Activated CD8-positive, alpha-beta memory T cell treated with anti-CD3 and anti-CD28 coated beads for 24 hours (primary cell): Measurements from ENCODE around the gene AQP7.
"Not testable (repeated sequence)": the region's sequence is repeated elsewhere in the genome, so short reads cannot be mapped to it uniquely, and the experiment has no call there.

ENCODE experiments used
- DNase-seq: peaks from one replicate; pipeline ENCODE4 v3.0.0-alpha.2; 2020

AQP7 gene

DNA sequence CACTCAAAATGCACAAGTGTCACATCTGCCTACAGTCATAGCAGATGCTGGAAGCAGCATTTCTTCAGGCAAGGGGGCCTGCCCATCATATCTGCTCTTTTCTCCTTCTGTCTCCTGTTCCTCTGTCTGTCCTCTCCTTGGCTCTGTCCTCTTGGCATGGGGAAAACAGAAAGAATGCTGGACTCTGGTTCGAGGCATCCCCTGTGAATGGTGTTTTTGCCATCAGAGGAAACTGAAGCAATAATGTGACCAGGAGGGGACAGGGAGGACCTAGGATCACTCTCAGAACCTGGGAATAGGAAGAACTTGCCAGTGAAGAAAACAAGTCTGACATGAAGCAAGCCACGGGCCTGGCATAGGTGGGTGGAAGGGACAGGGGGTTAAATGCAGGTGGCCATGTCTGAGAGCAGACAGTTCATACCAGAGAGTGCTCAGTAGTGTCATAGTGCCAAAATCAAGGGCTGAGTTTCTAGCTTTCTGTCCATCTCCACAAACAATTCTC, 35.3 kb downstream of the AQP7 start:
- no peak for DNase-seq

DNA sequence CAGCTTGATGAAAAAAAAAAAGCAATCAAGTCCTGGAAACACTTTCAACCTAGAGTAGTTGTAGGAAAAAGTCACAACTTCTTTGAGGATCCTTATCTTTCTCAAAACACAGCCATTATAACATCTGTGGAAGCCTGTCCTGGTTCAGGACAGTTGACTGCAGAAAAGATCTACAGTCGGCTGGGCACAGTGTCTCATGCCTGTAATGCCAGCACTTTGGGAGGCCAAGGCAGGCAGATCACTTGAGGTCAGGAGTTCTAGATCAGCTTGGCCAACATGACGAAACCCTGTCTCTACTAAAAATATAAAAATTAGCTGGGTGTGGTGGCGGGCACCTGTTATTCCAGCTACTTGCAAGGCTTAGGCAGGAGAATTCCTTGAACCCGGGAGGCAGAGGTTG, 37.6 kb downstream of the AQP7 start:
- DNase-seq, result not testable (repeated sequence)

DNA sequence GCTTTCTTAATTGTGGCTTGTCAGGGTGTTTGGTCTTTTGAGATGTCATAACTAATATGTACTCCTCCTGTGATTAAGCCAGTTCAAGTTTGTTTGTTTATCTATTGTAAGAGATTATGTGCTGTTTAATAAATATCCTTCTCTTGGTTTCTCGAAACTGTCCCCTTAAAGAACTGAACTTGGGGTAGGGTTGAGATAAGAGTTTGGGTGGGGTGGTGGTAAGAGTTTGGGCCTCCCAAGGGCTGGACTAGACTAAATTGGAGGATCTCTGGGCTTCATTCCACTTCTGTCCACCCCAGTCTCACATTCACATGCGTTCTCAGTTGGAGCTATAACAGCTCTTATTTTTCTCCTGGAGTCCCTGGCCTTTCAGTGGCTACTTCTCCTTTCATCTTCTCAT, 38.2 kb downstream of the AQP7 start:
- no peak for DNase-seq

DNA sequence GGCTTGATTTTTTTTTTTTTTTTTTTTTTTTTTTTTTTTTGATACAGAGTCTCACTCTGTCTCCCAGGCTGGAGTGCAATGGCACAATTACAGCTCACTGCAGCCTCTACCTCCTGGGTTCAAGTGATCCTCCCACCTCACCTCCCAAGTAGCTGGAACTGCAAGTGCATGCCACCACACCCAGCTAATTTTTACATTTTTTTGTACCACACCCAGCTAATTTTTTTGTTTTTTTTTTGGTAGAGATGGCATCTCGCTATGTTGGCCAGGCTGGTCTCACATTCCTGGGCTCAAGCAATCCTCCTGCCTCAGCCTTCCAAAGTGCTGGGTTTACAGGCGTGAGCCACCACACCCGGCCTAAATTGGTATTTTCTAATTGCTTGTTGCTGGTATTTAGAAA, 43.7 kb downstream of the AQP7 start:
- not testable (repeated sequence) for DNase-seq

DNA sequence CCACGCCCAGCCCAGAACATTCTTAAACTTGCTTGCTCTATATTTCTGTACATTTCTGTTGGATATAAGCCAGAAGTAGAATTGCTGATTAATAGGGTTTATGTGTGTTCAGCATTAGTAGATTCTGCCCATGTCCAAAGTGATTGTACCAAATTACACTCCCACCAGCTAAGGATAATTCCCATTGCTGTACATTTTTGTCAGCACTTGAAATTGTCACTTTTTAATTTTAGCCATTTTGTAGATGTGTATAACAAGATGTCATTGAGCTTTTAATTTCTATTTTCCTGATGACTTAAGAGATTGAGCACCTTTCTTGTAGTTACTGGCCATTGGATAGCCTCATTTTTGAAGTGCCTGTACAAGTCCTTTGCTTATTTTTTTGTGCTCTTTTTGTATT, 46.4 kb downstream of the AQP7 start:
- no peak for DNase-seq

DNA sequence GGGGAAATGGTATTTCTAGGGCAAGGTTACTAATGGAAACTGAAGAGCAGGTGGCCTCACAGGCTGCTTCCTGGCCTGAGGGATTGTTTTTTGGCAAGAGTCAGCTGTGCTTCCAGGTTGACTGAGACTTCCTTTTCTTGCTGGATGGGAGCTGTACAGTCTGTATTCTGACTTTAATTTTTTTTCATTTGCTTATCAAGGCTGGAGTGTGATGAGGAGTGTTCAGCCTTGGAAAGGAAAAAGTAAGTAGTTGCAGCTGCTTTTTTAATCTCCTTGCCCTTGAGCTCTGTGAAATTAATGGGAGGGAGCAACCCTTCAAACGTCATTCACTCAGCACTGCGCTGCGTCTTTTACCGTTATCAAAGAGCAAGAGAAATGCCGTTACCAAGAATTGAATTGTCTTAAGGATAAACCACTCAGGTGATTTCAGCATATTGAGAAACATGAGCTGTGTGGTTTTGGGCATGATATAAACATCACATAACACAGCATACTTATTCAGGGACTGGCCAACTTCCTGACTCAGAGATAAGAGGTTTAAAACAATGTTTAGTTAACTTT, 47.6 kb downstream of the AQP7 start:
- no peak for DNase-seq

DNA sequence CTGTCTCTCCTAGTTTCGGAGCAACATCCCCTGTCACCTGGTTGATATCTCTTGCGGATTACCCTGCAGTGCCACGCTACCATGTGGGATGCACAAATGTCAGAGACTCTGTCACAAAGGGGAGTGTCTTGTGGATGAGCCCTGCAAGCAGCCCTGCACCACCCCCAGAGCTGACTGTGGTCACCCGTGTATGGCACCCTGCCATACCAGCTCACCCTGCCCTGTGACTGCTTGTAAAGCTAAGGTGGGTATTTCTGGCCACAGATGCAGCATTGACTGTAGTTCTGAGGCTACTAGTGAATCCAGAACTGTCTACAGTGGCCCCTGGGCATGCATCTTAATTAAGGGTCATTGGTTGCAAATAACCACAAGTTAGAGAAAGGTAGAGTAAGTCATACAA, 50.8 kb downstream of the AQP7 start:
- no peak for DNase-seq

DNA sequence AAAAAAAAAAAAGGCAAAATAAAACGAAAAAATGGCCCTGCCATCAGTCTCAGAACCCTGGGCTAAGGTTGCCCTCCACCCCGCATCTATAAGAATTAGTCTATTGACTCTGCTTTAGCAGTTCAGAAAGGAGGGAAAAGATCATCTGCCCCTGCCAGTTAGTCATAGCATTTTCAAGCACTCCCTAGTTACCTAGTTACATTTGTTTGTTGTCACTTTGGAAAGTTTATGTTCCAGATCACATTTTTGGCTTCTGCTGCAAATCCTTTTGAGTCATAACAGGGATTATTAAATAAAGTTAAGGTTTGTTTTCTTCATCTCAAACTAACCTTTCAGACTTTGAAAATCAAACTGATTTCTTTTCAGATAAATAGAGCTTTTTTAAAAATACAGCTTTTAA, 52.1 kb downstream of the AQP7 start:
- DNase-seq, result no peak

DNA sequence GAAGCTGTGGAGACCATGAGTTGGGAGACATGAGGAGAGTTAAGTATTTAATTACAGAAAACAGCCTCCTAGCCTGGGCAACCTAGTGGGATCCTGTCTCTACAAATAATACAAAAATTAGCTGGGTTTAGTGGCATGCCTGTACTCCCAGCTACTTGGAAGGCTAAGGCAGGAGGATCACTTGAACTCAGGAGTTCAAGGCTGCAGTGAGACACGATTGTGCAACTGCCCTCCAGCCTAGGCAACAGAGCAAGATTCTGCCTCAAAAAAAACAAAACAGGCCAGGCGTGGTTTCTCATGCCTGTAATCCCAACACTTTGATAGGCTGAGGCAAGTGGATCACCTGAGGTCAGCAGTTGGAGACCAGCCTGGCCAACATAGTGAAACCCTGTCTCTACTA, 52.6 kb downstream of the AQP7 start:
- DNase-seq, result no peak

DNA sequence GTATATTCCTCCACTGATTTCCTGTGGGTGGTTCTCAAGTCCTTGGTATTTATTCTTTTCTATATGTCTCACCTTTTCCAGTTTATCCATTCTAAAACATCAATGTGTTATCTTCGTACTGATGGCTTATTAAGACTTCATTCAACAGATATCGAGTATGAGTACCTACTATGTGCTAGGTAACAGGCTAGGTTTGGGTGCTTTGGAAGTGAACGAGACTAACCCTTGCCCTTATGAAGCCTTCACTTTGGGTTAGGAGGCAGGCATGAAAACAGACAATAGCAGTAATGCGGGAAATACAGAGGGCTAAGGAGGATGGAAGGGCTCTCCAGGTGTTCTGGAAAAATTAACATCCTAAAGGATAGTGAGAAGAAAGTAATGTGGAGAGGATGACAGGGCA, 53.4 kb downstream of the AQP7 start:
- DNase-seq, result no peak

DNA sequence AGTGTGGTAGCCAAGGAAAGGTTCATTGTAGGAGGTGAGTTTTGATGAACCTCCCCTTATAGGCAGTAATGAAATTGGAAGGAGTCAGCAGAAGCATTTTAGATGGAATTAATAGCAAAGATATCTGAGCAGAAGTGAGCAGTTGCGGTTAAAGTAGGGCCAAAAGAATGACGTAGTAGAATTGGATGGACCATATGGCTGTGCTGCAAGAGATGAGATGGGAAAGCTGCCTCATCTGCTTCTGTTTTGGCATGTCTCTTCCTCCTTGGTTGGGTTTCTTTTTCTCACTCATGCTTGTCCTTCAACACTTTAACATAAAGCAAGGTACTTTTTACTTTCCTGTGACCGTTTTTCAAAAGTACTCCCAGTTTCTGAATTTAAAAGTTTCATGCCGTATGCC, 55.8 kb downstream of the AQP7 start:
- DNase-seq, result no peak

DNA sequence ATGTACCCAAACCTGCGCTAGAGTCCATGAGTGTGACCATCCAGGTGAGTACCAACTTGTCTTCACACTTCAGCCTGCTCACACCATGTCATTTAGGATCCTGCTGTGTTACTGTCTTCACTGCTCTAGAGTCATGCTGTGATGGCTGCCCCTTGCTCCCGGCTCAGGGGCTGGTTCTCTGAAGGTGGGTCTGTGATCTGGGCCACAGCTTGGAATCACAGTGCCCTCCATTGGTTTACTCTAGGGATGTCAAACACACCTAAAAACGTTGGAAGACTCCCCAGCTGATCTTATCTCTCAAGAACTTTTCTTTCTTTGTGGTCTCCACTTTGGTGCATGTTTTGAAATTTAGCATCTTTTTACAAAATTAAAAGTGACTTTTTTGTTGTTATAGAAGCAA, 58.2 kb downstream of the AQP7 start:
- DNase-seq, result no peak

DNA sequence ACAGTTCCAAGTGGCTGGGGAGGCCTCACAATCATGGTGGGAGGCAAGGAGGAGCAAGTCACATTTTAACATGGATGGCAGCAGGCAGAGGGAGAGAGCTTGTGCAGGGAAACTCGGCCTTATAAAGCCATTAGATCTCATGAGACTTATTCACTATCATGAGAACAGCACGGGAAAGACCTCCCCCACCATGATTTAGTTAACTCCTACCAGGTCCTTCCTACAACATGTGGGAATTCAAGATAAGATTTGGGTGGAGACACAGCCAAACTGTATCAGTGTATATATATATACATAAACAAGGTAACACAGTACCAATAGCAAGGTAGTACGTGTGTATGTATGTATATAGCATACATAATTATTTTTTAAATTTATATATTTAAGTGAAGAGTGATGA, 61.2 kb downstream of the AQP7 start:
- DNase-seq, result no peak

DNA sequence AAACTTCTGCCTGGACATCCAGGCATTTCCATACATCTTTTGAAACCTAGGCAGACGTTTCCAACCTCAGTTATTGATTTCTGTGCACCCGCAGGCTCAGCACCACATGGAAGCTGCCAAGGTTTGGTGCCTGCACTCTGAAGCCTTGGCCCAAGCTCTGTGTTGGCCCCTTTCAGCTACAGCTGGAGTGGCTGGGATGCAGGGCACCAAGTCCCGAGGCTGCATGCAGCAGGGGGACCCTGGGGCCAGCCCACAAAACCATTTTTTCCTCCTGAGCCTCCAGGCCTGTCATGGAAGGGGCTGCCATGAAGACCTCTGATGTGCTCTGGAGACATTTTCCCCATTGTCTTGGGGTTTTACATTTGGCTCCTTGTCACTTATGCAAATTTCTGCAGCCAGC, 62.2 kb downstream of the AQP7 start:
- DNase-seq, result no peak
